MM.1S (cell line): ENCODE results near the gene PDGFD.

Source experiments
- DNase-seq: peaks from one replicate; pipeline ENCODE4 v3.0.0-alpha.2; 2015
- H2AFZ ChIP-seq: fragments of 300-600 bp; sonication (generic); 2 replicates; pipeline ENCODE4 v1.6.0; 2016; ENCODE audit warnings: antibody characterized with exemption, low read length
- H3F3A ChIP-seq: fragments of 300-600 bp; sonication (generic); 2 replicates; pipeline ENCODE4 v1.6.1; 2016; ENCODE audit warnings: mild to moderate bottlenecking, antibody characterized with exemption, low read length, moderate library complexity, mixed read lengths; ENCODE audit not compliant: insufficient read depth
- H3K27ac ChIP-seq: fragments of 300-600 bp; sonication (generic); 2 replicates; pipeline ENCODE4 v1.5.1; 2016; ENCODE audit warnings: mild to moderate bottlenecking, low read length
- H3K27me3 ChIP-seq: fragments of 300-600 bp; sonication (generic); replicated peaks from 2 replicates; pipeline ENCODE4 v1.6.0; 2016; ENCODE audit warnings: low read length; ENCODE audit not compliant: insufficient read depth
- H3K36me3 ChIP-seq: fragments of 300-600 bp; sonication (generic); replicated peaks from 2 replicates; pipeline ENCODE4 v1.6.1; 2016; ENCODE audit warnings: mild to moderate bottlenecking, low read length, mixed read lengths; ENCODE audit not compliant: insufficient read depth
- H3K4me1 ChIP-seq: fragments of 300-600 bp; sonication (generic); 2 replicates; pipeline ENCODE4 v1.6.1; 2016; ENCODE audit warnings: low read length, mixed read lengths
- H3K4me2 ChIP-seq: fragments of 300-600 bp; sonication (generic); 2 replicates; pipeline ENCODE4 v1.6.0; 2016; ENCODE audit warnings: low read depth, low read length
- H3K4me3 ChIP-seq: fragments of 300-600 bp; sonication (generic); 2 replicates; pipeline ENCODE4 v1.5.1; 2016; ENCODE audit warnings: low read length, mixed read lengths
- H3K79me2 ChIP-seq: fragments of 300-600 bp; sonication (generic); 2 replicates; pipeline ENCODE4 v1.6.1; 2016; ENCODE audit warnings: mixed run types, low read length, mixed read lengths
- H3K9ac ChIP-seq: fragments of 300-600 bp; sonication (generic); 2 replicates; pipeline ENCODE4 v1.6.1; 2016; ENCODE audit warnings: low read length, mixed read lengths
- H3K9me2 ChIP-seq: fragments of 300-600 bp; sonication (generic); replicated peaks from 2 replicates; pipeline ENCODE4 v1.6.1; 2016; ENCODE audit warnings: mild to moderate bottlenecking, low read length, mixed read lengths; ENCODE audit not compliant: insufficient read depth
- H3K9me3 ChIP-seq: fragments of 300-600 bp; sonication (generic); replicated peaks from 2 replicates; pipeline ENCODE4 v1.6.1; 2016; ENCODE audit warnings: mild to moderate bottlenecking, low read length, mixed read lengths; ENCODE audit not compliant: insufficient read depth
- H4K20me1 ChIP-seq: fragments of 300-600 bp; sonication (generic); 2 replicates; pipeline ENCODE4 v1.6.1; 2016; ENCODE audit warnings: mild to moderate bottlenecking, low read length, moderate library complexity, mixed read lengths; ENCODE audit not compliant: insufficient read depth
- CTCF ChIP-seq: fragments of 300-600 bp; sonication (generic); IDR thresholded peaks from 2 replicates; pipeline ENCODE4 v1.5.1; 2016; ENCODE audit warnings: antibody characterized with exemption, low read length, mixed read lengths
- EZH2 ChIP-seq: fragments of 300-600 bp; sonication (generic); optimal IDR thresholded peaks from 2 replicates; pipeline ENCODE3; 2017; ENCODE audit warnings: low read depth, mild to moderate bottlenecking, antibody characterized with exemption, low read length, mixed read lengths
- EZH2phosphoT487 ChIP-seq: fragments of 300-600 bp; sonication (generic); IDR thresholded peaks from 2 replicates; pipeline ENCODE4 v1.6.1; 2018; ENCODE audit warnings: antibody characterized with exemption, low read length

PDGFD gene

GRCh38 chr11:104151404-104152204 lies 12.3 kb downstream of the PDGFD start:
- H3K9ac ChIP-seq: no peak overlapping the region
- no peaks in the 10 kb centered on the region for H4K20me1 ChIP-seq
- H2AFZ ChIP-seq: no peak overlapping the region
- H3K27ac ChIP-seq: no peak overlapping the region
- DNase-seq: peak; percentile 14
- no peak overlapping the region for H3K4me2 ChIP-seq
- H3K79me2 ChIP-seq: no peaks in the 10 kb centered on the region
- no peak for TF ChIP-seq EZH2
- peak; percentile 47 for TF ChIP-seq CTCF
- no peaks in the 10 kb centered on the region for H3F3A ChIP-seq
- no peaks in the 10 kb centered on the region for H3K36me3 ChIP-seq
- H3K4me1 ChIP-seq: peaks cover 3% of the 10 kb centered on the region; the same call in 1 of the 2 replicates
- no peaks in the 10 kb centered on the region for H3K9me2 ChIP-seq
- no peak overlapping the region for H3K4me3 ChIP-seq
- no peaks in the 10 kb centered on the region for H3K9me3 ChIP-seq
- H3K27me3 ChIP-seq: no peaks in the 10 kb centered on the region

DNA sequence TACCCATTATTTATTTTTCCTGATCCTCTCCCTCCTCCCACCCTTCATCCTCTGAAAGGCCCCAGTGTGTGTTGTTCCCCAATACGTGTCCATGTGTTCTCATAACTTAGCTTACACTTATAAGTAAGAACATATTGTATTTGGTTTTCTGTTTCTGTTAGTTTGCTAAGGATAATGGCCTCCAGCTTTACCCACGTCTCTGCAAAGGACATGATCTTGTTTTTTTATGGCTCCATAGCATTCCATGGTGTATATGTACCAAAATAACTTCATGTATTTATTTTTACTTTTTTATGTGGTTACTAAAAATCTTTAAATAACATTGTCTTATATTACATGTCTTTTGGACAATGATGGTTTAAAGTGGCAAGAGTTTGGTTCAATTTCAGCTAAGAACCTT lies 15.2 kb downstream of the PDGFD start:
- Histone ChIP-seq H3K9me2 (no peaks in the 10 kb centered on the region), H3F3A (no peaks in the 10 kb centered on the region), H2AFZ (no peak overlapping the region), H3K27ac (no peak overlapping the region), H4K20me1 (no peaks in the 10 kb centered on the region), H3K4me2 (no peak overlapping the region), H3K4me3 (no peak overlapping the region), H3K9me3 (no peaks in the 10 kb centered on the region), H3K79me2 (no peaks in the 10 kb centered on the region), H3K27me3 (no peaks in the 10 kb centered on the region), H3K4me1 (peaks cover 3% of the 10 kb centered on the region; the same call in 1 of the 2 replicates), H3K36me3 (no peaks in the 10 kb centered on the region), H3K9ac (no peak overlapping the region)
- no peak for DNase-seq
- TF ChIP-seq CTCF (no peak), EZH2 (no peak), EZH2phosphoT487 (no peak)

DNA sequence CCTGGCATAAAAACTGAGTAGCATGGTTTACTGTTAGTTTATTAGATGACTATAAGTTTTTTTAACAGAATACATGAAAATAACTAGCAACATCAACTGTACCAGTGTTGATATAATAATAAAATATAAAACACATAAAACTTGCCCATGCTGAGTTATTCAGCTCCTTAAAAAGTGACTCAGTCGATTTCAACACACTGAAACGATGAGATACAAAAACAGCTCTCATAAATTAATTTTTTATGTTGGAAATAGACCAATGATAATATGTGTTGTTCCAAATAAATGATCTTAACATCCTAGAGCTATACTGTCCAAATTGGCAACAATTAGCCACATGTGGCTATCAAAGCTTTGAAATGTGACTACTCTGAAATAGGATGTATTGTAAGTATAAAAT lies 15.9 kb downstream of the PDGFD start:
- no peak overlapping the region for H3K4me3 ChIP-seq
- H3K27ac ChIP-seq: no peak overlapping the region
- H3K9me3 ChIP-seq: no peaks in the 10 kb centered on the region
- H3K4me1 ChIP-seq: peaks cover 1% of the 10 kb centered on the region; the same call in 1 of the 2 replicates
- H3K36me3 ChIP-seq: no peaks in the 10 kb centered on the region
- no peaks in the 10 kb centered on the region for H3K27me3 ChIP-seq
- no peaks in the 10 kb centered on the region for H4K20me1 ChIP-seq
- H3K4me2 ChIP-seq: no peak overlapping the region
- H2AFZ ChIP-seq: no peak overlapping the region
- H3K79me2 ChIP-seq: no peaks in the 10 kb centered on the region
- no peak for TF ChIP-seq EZH2
- no peak for TF ChIP-seq CTCF
- no peak for TF ChIP-seq EZH2phosphoT487
- H3K9ac ChIP-seq: no peak overlapping the region
- DNase-seq: no peak
- H3F3A ChIP-seq: no peaks in the 10 kb centered on the region
- no peaks in the 10 kb centered on the region for H3K9me2 ChIP-seq
